Nephron (organoid): Measurements from ENCODE around the gene R3HDM2.
"Not testable (repeated sequence)": the region's sequence is repeated elsewhere in the genome, so short reads cannot be mapped to it uniquely, and the experiment has no call there.

Experiments used
- H3K27ac Mint-ChIP-seq, 3 experiments: 2 replicates each; pipeline ENCODE4 v1.8.0; 2020; ENCODE audit warnings: mixed read lengths in 3 of 3, mild to moderate bottlenecking in 2 of 3, moderate library complexity in 1 of 3
- H3K27me3 Mint-ChIP-seq: 2 replicates; pipeline ENCODE4 v1.8.0; 2021; ENCODE audit warnings: low read depth, mild to moderate bottlenecking, moderate library complexity, mixed read lengths
- H3K36me3 Mint-ChIP-seq: 2 replicates; pipeline ENCODE4 v1.8.0; 2020; ENCODE audit warnings: low read depth, mixed read lengths
- H3K4me1 Mint-ChIP-seq: 2 replicates; pipeline ENCODE4 v1.8.0; 2020; ENCODE audit warnings: mixed read lengths
- H3K4me3 Mint-ChIP-seq, 3 experiments: 2 replicates each; pipeline ENCODE4 v1.8.0; 2020; ENCODE audit warnings: mild to moderate bottlenecking in 3 of 3, mixed read lengths in 3 of 3, moderate library complexity in 2 of 3
- H3K9me3 Mint-ChIP-seq: 2 replicates; pipeline ENCODE4 v1.8.0; 2020; ENCODE audit warnings: mixed read lengths
- TF ChIP-seq, protein P1 (sequence below), 3 experiments: fragments of 200-600 bp; sonication (generic); IDR thresholded peaks; one replicate each; pipeline ENCODE4 v1.5.0; 2021; ENCODE audit warnings: antibody characterized with exemption in 3 of 3; ENCODE audit not compliant: unreplicated experiment in 3 of 3

Gene R3HDM2

GRCh38 chr12:57368349-57369095, 62.3 kb downstream of the R3HDM2 start:
- H3K4me3 Mint-ChIP-seq = peak overlapping the region in 1 of 3 experiments; percentile 21
- peak overlapping the region; percentile 66 to 98 (median 97) for H3K27ac Mint-ChIP-seq
- peaks cover 49% of the 10 kb centered on the region for H3K36me3 Mint-ChIP-seq
- no peaks in the 10 kb centered on the region for H3K4me1 Mint-ChIP-seq
- TF ChIP-seq, protein P1, sequence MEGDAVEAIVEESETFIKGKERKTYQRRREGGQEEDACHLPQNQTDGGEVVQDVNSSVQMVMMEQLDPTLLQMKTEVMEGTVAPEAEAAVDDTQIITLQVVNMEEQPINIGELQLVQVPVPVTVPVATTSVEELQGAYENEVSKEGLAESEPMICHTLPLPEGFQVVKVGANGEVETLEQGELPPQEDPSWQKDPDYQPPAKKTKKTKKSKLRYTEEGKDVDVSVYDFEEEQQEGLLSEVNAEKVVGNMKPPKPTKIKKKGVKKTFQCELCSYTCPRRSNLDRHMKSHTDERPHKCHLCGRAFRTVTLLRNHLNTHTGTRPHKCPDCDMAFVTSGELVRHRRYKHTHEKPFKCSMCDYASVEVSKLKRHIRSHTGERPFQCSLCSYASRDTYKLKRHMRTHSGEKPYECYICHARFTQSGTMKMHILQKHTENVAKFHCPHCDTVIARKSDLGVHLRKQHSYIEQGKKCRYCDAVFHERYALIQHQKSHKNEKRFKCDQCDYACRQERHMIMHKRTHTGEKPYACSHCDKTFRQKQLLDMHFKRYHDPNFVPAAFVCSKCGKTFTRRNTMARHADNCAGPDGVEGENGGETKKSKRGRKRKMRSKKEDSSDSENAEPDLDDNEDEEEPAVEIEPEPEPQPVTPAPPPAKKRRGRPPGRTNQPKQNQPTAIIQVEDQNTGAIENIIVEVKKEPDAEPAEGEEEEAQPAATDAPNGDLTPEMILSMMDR (IDR thresholded peaks at IDR 0.05; ENCODE audit: unreplicated experiment in 3 of 3) = peak in 2 of 3 experiments; percentile 8 to 31
- peaks cover 22% of the 10 kb centered on the region for H3K9me3 Mint-ChIP-seq
- no peaks in the 10 kb centered on the region for H3K27me3 Mint-ChIP-seq

DNA sequence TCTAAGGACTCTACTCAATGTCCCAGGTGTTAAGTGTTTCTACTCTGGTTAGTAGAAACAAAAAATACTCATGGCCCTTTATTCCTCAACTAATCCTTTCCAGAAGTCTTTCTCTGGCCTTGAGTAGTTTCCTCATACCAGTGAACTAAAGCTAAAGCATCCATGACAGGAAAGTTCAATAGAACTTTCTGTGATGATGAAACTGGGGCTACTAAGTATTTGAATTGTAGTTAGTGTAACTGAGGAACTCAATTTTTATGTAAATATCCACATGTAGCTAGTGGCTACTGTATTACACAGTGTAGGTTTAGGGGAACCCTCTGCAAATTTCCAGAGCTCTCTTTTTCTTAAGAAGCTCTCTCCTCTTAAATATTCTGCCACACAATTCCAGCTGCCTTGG, 63.7 kb downstream of the R3HDM2 start:
- Mint-ChIP-seq H3K27me3 (no peaks in the 10 kb centered on the region), H3K4me3 (no peak overlapping the region), H3K36me3 (peaks cover 56% of the 10 kb centered on the region), H3K9me3 (peaks cover 22% of the 10 kb centered on the region), H3K4me1 (no peaks in the 10 kb centered on the region), H3K27ac (peak overlapping the region in 2 of 3 experiments; percentile 76 to 85)
- TF ChIP-seq, protein P1 (IDR thresholded peaks at IDR 0.05; ENCODE audit: unreplicated experiment in 3 of 3) = no peak

GRCh38 chr12:57366315-57366714, 64.5 kb downstream of the R3HDM2 start:
- H3K36me3 Mint-ChIP-seq = peaks cover 52% of the 10 kb centered on the region
- no peaks in the 10 kb centered on the region for H3K27me3 Mint-ChIP-seq
- H3K4me3 Mint-ChIP-seq = no peak overlapping the region
- H3K4me1 Mint-ChIP-seq = no peaks in the 10 kb centered on the region
- peaks cover 22% of the 10 kb centered on the region for H3K9me3 Mint-ChIP-seq
- TF ChIP-seq, protein P1 (IDR thresholded peaks at IDR 0.05; ENCODE audit: unreplicated experiment in 3 of 3) = no peak
- no peak overlapping the region for H3K27ac Mint-ChIP-seq

DNA sequence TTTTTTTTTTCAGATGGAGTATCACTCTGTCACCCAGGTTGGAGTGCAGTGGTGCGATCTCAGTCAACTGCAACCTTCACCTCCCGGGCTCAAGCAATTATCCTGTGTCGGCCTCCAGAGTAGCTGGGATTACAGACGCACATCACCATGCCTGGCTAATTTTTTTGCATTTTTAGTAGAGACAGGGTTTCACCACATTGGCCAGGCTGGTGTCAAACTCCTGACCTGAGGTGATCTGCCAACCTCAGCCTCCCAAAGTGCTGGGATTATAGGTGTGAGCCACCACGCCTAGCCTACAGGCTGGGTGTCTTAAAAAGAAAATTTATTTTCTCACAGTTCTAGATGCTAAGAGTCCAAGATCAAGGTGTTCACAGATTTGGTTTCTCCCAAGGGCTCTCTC, 66.7 kb downstream of the R3HDM2 start:
- not testable (repeated sequence) for H3K4me1 Mint-ChIP-seq, H3K4me3 Mint-ChIP-seq, H3K27ac Mint-ChIP-seq, H3K27me3 Mint-ChIP-seq
- Mint-ChIP-seq H3K9me3 (peaks cover 21% of the 10 kb centered on the region), H3K36me3 (peaks cover 50% of the 10 kb centered on the region)

DNA sequence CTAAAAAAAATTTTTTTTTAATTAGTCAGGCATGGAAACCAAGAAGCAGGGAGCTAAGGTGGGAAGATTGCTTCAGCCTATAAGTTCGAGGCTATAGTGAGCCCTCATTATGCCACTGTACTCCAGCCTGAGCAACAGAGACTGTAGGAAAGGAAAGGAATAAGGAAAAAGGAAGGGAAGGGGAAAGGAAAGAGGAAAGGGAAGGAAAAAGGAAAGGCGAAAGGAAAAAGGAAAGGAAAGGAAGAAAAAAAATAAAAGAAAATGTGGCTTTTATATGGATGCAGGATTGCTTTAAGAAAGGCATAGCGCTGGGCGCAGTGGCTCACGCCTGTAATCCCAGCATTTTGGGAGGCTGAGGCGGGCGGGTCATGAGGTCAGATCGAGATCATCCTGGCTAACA, 70.4 kb downstream of the R3HDM2 start:
- TF ChIP-seq, protein P1 (IDR thresholded peaks at IDR 0.05; ENCODE audit: unreplicated experiment in 3 of 3) = no peak
- Mint-ChIP-seq H3K27ac (peak overlapping the region in 1 of 3 experiments; percentile 5), H3K4me3 (no peak overlapping the region), H3K9me3 (no peaks in the 10 kb centered on the region), H3K4me1 (no peaks in the 10 kb centered on the region), H3K27me3 (no peaks in the 10 kb centered on the region), H3K36me3 (peaks cover 30% of the 10 kb centered on the region)

DNA sequence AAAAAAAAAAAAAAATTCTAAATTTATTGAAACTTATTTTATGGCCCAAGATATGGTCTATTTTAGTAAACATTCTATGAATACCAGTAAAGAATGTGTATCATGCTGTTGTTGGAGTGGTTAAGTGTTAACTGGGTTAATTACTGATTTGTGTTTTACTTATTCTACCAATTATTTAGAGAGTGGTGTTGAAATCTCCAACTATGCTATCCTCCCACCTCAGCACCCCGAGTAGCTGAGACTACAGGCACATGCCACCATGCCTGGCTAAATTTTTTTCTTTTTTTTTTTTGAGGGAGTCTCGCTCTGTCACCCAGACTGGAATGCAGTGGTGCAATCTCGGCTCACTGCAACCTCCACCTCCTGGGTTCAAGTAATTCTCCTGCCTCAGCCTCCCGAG, 72.2 kb downstream of the R3HDM2 start:
- no peaks in the 10 kb centered on the region for H3K4me1 Mint-ChIP-seq
- TF ChIP-seq, protein P1 (IDR thresholded peaks at IDR 0.05; ENCODE audit: unreplicated experiment in 3 of 3) = no peak
- H3K36me3 Mint-ChIP-seq = peaks cover 35% of the 10 kb centered on the region
- H3K4me3 Mint-ChIP-seq = no peak overlapping the region
- no peaks in the 10 kb centered on the region for H3K27me3 Mint-ChIP-seq
- H3K9me3 Mint-ChIP-seq = no peaks in the 10 kb centered on the region
- no peak overlapping the region for H3K27ac Mint-ChIP-seq
